ENCODE data around the gene CD300A. TPM values are rescaled to one million over a fixed set of nuclear protein-coding genes. Genes with fewer than 3 reads are reported as not detected.

Gene CD300A
- total RNA-seq, 1 donor from 2014 or later: not detected

GRCh38 chr17:74433421-74434121, 32.9 kb upstream of the CD300A start:
- Mint-ChIP-seq H3K36me3 (ENCODE audit: low read depth) (peaks cover 2% of the 10 kb centered on the region), H3K9me3 (ENCODE audit: low read depth) (peaks cover 8% of the 10 kb centered on the region), H3K27me3 (ENCODE audit: low read depth) (no peaks in the 10 kb centered on the region), H3K27ac (ENCODE audit: unreplicated experiment) (peak overlapping the region; percentile 86), H3K4me3 (ENCODE audit: unreplicated experiment) (peak overlapping the region; percentile 75), H3K4me1 (ENCODE audit: low read depth) (peaks cover 48% of the 10 kb centered on the region)
- no peak for DNase-seq (ENCODE audit: low spot score)
- TF ChIP-seq, protein P1, sequence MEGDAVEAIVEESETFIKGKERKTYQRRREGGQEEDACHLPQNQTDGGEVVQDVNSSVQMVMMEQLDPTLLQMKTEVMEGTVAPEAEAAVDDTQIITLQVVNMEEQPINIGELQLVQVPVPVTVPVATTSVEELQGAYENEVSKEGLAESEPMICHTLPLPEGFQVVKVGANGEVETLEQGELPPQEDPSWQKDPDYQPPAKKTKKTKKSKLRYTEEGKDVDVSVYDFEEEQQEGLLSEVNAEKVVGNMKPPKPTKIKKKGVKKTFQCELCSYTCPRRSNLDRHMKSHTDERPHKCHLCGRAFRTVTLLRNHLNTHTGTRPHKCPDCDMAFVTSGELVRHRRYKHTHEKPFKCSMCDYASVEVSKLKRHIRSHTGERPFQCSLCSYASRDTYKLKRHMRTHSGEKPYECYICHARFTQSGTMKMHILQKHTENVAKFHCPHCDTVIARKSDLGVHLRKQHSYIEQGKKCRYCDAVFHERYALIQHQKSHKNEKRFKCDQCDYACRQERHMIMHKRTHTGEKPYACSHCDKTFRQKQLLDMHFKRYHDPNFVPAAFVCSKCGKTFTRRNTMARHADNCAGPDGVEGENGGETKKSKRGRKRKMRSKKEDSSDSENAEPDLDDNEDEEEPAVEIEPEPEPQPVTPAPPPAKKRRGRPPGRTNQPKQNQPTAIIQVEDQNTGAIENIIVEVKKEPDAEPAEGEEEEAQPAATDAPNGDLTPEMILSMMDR (IDR thresholded peaks at IDR 0.05): peak; percentile 53

- TF ChIP-seq, protein P1 (IDR thresholded peaks at IDR 0.05): no peak
- Mint-ChIP-seq H3K27ac (ENCODE audit: unreplicated experiment) (no peak overlapping the region), H3K9me3 (ENCODE audit: low read depth) (peaks cover 10% of the 10 kb centered on the region), H3K4me1 (ENCODE audit: low read depth) (peaks cover 38% of the 10 kb centered on the region), H3K4me3 (ENCODE audit: unreplicated experiment) (no peak overlapping the region), H3K27me3 (ENCODE audit: low read depth) (no peaks in the 10 kb centered on the region), H3K36me3 (ENCODE audit: low read depth) (peaks cover 10% of the 10 kb centered on the region)
- no peak for DNase-seq (ENCODE audit: low spot score)
Measured at GRCh38 chr17:74435775-74436359, 30.6 kb upstream of the CD300A start.

DNA sequence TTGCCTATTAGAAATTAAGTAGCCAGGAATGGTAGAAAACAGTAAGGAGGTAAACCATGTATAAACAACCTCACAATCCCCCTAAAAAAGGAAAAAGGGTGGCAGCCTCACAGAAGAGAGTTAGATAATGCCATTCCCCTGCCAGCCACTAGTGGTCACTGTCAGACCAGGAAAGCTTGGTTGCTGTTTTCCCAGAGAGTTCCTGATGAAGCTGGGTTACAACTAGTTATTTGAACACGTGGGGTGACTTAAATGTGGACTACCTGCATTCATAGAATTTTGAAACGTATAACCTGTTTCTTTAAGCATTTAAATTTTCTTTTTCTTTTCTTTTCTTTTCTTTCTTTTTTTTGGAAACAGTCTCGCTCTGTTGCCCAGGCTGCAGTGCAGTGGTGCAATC, 28.7 kb upstream of the CD300A start:
- peaks cover 14% of the 10 kb centered on the region for H3K36me3 Mint-ChIP-seq (ENCODE audit: low read depth)
- no peak for DNase-seq (ENCODE audit: low spot score)
- peaks cover 10% of the 10 kb centered on the region for H3K9me3 Mint-ChIP-seq (ENCODE audit: low read depth)
- H3K4me1 Mint-ChIP-seq (ENCODE audit: low read depth): peaks cover 35% of the 10 kb centered on the region
- no peak overlapping the region for H3K27ac Mint-ChIP-seq (ENCODE audit: unreplicated experiment)
- TF ChIP-seq, protein P1 (IDR thresholded peaks at IDR 0.05): peak; percentile 76
- H3K27me3 Mint-ChIP-seq (ENCODE audit: low read depth): no peaks in the 10 kb centered on the region
- no peak overlapping the region for H3K4me3 Mint-ChIP-seq (ENCODE audit: unreplicated experiment)

DNA sequence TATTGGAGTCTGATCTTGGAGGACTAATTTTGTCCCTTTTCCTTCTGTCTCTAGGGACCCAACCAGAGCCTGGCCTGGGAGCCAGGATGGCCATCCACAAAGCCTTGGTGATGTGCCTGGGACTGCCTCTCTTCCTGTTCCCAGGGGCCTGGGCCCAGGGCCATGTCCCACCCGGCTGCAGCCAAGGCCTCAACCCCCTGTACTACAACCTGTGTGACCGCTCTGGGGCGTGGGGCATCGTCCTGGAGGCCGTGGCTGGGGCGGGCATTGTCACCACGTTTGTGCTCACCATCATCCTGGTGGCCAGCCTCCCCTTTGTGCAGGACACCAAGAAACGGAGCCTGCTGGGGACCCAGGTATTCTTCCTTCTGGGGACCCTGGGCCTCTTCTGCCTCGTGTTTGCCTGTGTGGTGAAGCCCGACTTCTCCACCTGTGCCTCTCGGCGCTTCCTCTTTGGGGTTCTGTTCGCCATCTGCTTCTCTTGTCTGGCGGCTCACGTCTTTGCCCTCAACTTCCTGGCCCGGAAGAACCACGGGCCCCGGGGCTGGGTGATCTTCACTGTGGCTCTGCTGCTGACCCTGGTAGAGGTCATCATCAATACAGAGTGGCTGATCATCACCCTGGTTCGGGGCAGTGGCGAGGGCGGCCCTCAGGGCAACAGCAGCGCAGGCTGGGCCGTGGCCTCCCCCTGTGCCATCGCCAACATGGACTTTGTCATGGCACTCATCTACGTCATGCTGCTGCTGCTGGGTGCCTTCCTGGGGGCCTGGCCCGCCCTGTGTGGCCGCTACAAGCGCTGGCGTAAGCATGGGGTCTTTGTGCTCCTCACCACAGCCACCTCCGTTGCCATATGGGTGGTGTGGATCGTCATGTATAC, 26.5 kb upstream of the CD300A start:
- no peak for DNase-seq (ENCODE audit: low spot score)
- H3K4me3 Mint-ChIP-seq (ENCODE audit: unreplicated experiment): no peak overlapping the region
- peaks cover 14% of the 10 kb centered on the region for H3K36me3 Mint-ChIP-seq (ENCODE audit: low read depth)
- no peaks in the 10 kb centered on the region for H3K27me3 Mint-ChIP-seq (ENCODE audit: low read depth)
- TF ChIP-seq, protein P1 (IDR thresholded peaks at IDR 0.05): no peak
- H3K9me3 Mint-ChIP-seq (ENCODE audit: low read depth): peaks cover 10% of the 10 kb centered on the region
- no peak overlapping the region for H3K27ac Mint-ChIP-seq (ENCODE audit: unreplicated experiment)
- peaks cover 40% of the 10 kb centered on the region for H3K4me1 Mint-ChIP-seq (ENCODE audit: low read depth)

DNA sequence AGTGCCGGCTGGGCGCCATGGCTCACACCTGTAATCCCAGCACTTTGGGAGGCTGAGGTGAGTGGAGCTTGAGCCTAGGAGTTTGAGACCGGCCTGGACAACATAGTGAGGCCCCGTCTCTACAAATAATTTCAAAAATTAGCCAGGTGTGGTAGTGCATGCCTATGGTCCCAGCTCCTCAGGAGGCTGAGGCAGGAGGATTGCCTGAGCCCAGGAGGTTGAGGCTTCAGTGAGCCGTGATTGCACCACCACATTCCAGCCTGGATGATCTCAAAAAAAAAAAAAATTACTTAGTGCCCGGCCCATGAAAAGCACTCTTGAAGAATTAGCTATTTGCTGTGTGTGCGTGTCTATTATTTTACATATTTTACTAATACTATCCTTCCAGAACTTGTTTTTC, 24.9 kb upstream of the CD300A start:
- TF ChIP-seq, protein P1 (IDR thresholded peaks at IDR 0.05): no peak
- Mint-ChIP-seq H3K36me3 (ENCODE audit: low read depth) (peaks cover 14% of the 10 kb centered on the region), H3K4me1 (ENCODE audit: low read depth) (peaks cover 28% of the 10 kb centered on the region), H3K27ac (ENCODE audit: unreplicated experiment) (no peak overlapping the region), H3K4me3 (ENCODE audit: unreplicated experiment) (no peak overlapping the region), H3K9me3 (ENCODE audit: low read depth) (peaks cover 10% of the 10 kb centered on the region), H3K27me3 (ENCODE audit: low read depth) (no peaks in the 10 kb centered on the region)
- DNase-seq (ENCODE audit: low spot score): no peak

Measured in chondrocyte (in vitro differentiated cells).